Stimulated activated CD8-positive, alpha-beta memory T cell treated with anti-CD3 and anti-CD28 coated beads, Interleukin-15, amount 100 ng/mL, for 24 hours (primary cell): ENCODE data around the gene THSD4.
"Not testable (repeated sequence)": the region's sequence is repeated elsewhere in the genome, so short reads cannot be mapped to it uniquely, and the experiment has no call there.

Experiments
- DNase-seq: peaks from one replicate; pipeline ENCODE4 v3.0.0-alpha.2; 2020; ENCODE audit warnings: low read depth

Gene THSD4

GRCh38 chr15:71189718-71190117 lies 74.4 kb downstream of the THSD4 start:
- no peak for DNase-seq

GRCh38 chr15:71191296-71191695 lies 76.0 kb downstream of the THSD4 start:
- DNase-seq, result no peak

GRCh38 chr15:71192816-71193215 lies 77.5 kb downstream of the THSD4 start:
- no peak for DNase-seq

GRCh38 chr15:71194286-71194685 lies 79.0 kb downstream of the THSD4 start:
- DNase-seq, result no peak

- no peak for DNase-seq
Measured at GRCh38 chr15:71195242-71195641, 80.0 kb downstream of the THSD4 start.

GRCh38 chr15:71197620-71198019 lies 82.3 kb downstream of the THSD4 start:
- DNase-seq, result no peak

GRCh38 chr15:71198846-71199245 lies 83.6 kb downstream of the THSD4 start:
- no peak for DNase-seq

GRCh38 chr15:71199384-71200351 lies 84.4 kb downstream of the THSD4 start:
- DNase-seq, result no peak

GRCh38 chr15:71201477-71201876 lies 86.2 kb downstream of the THSD4 start:
- no peak for DNase-seq

- DNase-seq, result no peak
Measured at GRCh38 chr15:71202712-71203111, 87.4 kb downstream of the THSD4 start.

- DNase-seq, result no peak
Measured at GRCh38 chr15:71203586-71204474, 88.6 kb downstream of the THSD4 start.

GRCh38 chr15:71207141-71207540 lies 91.9 kb downstream of the THSD4 start:
- no peak for DNase-seq

- DNase-seq, result no peak
Measured at GRCh38 chr15:71212146-71212545, 96.9 kb downstream of the THSD4 start.

GRCh38 chr15:71213943-71214342 lies 98.7 kb downstream of the THSD4 start:
- not testable (repeated sequence) for DNase-seq

- no peak for DNase-seq
Measured at GRCh38 chr15:71215126-71215894, 100.0 kb downstream of the THSD4 start.

GRCh38 chr15:71218272-71218805 lies 103.1 kb downstream of the THSD4 start:
- DNase-seq, result no peak

- DNase-seq, result no peak
Measured at GRCh38 chr15:71219101-71219500, 103.8 kb downstream of the THSD4 start.

GRCh38 chr15:71219645-71220044 lies 104.4 kb downstream of the THSD4 start:
- no peak for DNase-seq

GRCh38 chr15:71220828-71221227 lies 105.6 kb downstream of the THSD4 start:
- no peak for DNase-seq

GRCh38 chr15:71221417-71221816 lies 106.1 kb downstream of the THSD4 start:
- no peak for DNase-seq

- no peak for DNase-seq
Measured at GRCh38 chr15:71223516-71223915, 108.2 kb downstream of the THSD4 start.

GRCh38 chr15:71224024-71224423 lies 108.8 kb downstream of the THSD4 start:
- no peak for DNase-seq
